Fibroblast of mammary gland (primary cell): ENCODE data around the gene LDLRAD3.

Experiments
- DNase-seq: peaks from one replicate; pipeline ENCODE4 v3.0.0-alpha.2; 2010; ENCODE audit warnings: low read depth
- H3K4me3 ChIP-seq: 2 replicates; pipeline ENCODE4 v1.5.1; 2011; ENCODE audit warnings: low read depth, mild to moderate bottlenecking, low read length, moderate library complexity; ENCODE audit not compliant: control insufficient read depth
- TF ChIP-seq, protein P1 (sequence below): conservative IDR thresholded peaks from 2 replicates; pipeline ENCODE4 v1.5.1; 2011; ENCODE audit warnings: low read depth, low read length, inconsistent platforms; ENCODE audit not compliant: control insufficient read depth, insufficient read depth

LDLRAD3 gene

DNA sequence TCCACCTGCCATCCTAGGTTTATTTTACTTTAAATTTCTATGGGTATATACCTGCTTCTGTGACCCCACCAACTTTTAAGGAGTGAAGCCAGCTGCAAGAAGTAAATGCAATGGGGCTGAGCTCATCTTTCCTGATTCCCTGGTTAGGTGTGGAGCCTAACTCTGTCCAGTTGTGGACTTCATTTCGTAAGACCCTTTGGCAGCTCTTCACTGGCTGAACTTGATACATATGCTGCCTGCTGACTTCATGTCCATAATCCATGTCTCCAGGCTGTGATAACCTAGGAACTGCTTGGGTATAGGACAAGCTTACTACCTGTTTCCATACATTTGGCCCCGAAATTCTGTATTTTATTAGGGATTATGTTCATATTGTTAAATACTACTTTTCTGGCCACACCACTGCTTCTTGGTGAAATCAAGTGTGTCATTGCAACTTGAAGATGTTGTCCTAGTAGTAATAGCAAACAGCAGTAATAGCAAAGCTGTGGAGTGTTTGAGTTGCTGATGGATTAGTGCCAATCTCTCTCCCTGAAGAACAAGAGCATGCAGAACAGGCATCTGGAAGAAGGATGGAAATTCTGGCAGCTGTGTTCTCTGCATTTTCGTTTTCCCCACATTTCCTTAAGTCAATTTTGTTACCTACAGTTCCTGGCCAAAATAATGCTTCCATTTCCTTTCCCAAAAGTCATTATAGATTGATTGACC is 31.2 kb downstream of the LDLRAD3 start:
- H3K4me3 ChIP-seq: no peak overlapping the region
- DNase-seq: peak; percentile 67
- TF ChIP-seq, protein P1, sequence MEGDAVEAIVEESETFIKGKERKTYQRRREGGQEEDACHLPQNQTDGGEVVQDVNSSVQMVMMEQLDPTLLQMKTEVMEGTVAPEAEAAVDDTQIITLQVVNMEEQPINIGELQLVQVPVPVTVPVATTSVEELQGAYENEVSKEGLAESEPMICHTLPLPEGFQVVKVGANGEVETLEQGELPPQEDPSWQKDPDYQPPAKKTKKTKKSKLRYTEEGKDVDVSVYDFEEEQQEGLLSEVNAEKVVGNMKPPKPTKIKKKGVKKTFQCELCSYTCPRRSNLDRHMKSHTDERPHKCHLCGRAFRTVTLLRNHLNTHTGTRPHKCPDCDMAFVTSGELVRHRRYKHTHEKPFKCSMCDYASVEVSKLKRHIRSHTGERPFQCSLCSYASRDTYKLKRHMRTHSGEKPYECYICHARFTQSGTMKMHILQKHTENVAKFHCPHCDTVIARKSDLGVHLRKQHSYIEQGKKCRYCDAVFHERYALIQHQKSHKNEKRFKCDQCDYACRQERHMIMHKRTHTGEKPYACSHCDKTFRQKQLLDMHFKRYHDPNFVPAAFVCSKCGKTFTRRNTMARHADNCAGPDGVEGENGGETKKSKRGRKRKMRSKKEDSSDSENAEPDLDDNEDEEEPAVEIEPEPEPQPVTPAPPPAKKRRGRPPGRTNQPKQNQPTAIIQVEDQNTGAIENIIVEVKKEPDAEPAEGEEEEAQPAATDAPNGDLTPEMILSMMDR: no peak

DNA sequence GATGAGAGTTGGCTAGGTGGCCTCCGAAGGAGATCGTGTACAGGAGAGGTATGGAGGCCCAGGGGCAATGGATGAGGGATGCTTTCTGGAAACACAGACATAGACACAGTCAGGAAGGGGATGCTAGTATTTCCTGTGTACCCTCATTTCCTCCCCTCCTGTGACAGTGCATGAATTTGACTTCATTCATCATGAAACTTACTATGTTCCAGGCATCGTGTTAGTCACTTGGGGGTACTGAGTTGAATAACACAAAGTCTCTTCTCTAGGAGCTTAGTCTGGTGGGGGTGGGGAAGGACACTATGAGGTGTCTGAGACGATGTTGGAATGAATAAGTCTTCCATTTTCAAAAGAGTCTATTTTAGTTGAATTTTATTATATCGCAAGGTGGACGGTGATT is 32.6 kb downstream of the LDLRAD3 start:
- TF ChIP-seq, protein P1: no peak
- no peak for DNase-seq

DNA sequence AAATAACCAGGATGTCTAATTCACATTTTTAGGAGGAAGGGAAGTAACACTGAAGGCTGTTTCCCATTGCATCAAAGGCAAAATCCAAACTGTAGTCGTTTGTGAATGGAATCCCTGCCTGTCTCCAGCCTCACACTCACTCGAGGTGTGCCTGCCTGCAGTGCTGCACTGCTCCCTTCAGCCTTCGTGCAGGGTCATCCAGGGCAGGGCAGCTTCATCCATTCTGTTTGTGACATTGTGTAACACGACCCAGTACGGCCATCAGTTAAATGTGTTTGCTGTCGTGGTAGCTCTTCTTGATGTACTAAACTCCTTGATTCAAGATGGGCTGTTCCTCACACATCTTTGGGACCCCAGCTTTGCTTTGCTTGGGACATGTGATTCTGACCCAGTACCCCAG is 34.3 kb downstream of the LDLRAD3 start:
- TF ChIP-seq, protein P1: no peak
- DNase-seq: no peak
- no peak overlapping the region for H3K4me3 ChIP-seq

More for the DNA sequence above, 32.6 kb downstream of the LDLRAD3 start:
- H3K4me3 ChIP-seq: no peak overlapping the region

DNA sequence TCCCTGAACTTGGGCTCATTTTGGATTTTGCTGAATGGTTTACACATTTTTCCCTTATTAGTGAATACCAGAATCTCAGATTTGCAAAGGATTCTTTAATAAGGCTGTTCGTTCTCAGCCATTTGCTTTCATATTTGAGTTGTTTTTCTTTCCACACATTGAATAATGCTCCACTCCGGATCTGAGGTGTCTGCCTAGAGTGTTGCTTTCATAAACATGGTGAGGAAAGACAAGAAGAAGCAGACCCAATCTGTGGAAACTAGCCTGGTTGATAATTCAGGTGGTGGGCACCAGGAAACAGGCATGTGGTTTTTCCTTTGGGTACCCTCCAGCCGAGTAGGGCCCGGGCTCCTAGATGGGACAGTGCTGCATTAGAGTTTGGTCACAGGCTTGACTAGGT is 35.0 kb downstream of the LDLRAD3 start:
- no peak overlapping the region for H3K4me3 ChIP-seq
- DNase-seq: no peak
- TF ChIP-seq, protein P1: no peak

DNA sequence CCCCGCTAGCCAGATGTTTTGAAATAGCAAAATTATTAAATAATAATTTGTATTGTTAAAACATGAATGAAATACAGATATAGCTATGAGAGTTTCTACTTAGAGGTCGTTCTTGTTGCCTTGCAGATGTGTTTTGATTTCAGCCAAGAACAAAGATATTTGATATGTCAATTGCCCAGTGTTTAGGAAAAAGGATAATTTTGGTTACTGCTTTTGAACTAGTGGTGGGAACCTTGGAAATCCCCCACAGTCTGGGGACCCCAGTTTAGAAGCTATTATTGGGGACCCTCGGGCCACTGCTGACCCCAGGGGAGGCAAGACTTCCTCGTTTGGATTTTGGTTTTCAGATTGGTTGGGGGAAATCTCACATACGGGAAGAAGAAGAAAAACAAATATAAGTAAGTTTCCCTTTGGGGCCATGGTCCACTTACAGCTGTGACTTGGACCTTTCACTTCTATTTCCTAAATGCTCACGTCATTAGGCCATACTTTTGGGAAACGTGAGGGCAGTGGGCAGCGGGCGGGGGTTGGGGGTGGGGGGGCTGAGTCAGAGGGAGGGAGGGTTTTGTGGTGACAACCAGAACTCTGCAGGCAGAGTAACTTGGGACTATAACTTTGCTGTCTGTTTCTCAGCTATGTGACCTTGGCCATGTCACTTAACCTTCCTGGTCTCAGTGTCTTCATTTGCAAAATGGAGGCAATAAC is 37.0 kb downstream of the LDLRAD3 start:
- TF ChIP-seq, protein P1: no peak
- DNase-seq: peak; percentile 74
- H3K4me3 ChIP-seq: no peak overlapping the region

DNA sequence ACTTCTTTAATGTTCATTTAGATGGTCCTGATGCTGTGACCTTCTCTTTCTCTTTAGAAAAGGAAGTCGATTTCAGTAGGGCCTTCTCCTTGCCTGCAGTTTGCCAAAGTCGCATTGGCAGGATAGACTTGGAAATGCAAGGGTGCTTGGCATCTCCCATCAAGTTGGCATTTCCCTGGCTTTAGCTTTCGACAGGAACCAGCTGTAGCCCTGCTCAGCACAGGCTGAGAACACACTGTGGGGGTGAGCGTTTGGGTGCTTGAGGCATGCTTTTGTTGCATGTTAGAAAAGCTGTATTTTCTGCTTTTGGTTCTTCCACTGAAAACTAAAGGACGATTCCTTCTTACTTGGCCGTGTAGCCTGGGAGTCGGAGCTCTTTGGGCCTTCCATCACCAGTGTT is 37.7 kb downstream of the LDLRAD3 start:
- no peak overlapping the region for H3K4me3 ChIP-seq
- DNase-seq: no peak
- TF ChIP-seq, protein P1: no peak
